IPS DF 6.9 (cell line): ENCODE measurements around the gene LIMCH1.
"Not testable (repeated sequence)": the region's sequence is repeated elsewhere in the genome, so short reads cannot be mapped to it uniquely, and the experiment has no call there.

Experiments
- DNase-seq: peaks from one replicate; pipeline ENCODE4 v3.0.0-alpha.2; 2013; ENCODE audit warnings: low read depth, low spot score
- H3K27ac ChIP-seq: one replicate; pipeline ENCODE4 v1.5.1; 2013; ENCODE audit warnings: low read length, control low read depth
- H3K27me3 ChIP-seq: 2 replicates; pipeline ENCODE4 v1.6.1; 2013; ENCODE audit warnings: mild to moderate bottlenecking, low read length; ENCODE audit not compliant: control insufficient read depth, insufficient read depth
- H3K36me3 ChIP-seq: 2 replicates; pipeline ENCODE4 v1.6.1; 2013; ENCODE audit warnings: low read length; ENCODE audit not compliant: control insufficient read depth, insufficient read depth
- H3K4me1 ChIP-seq: 2 replicates; pipeline ENCODE4 v1.6.1; 2013; ENCODE audit warnings: low read length; ENCODE audit not compliant: control insufficient read depth, insufficient read depth
- H3K4me3 ChIP-seq: 2 replicates; pipeline ENCODE4 v1.5.1; 2013; ENCODE audit warnings: mild to moderate bottlenecking, low read length
- H3K9me3 ChIP-seq: 2 replicates; pipeline ENCODE4 v1.6.1; 2013; ENCODE audit warnings: low read length, inconsistent platforms; ENCODE audit not compliant: control insufficient read depth, insufficient read depth
- WGBS: extraction: QIAGEN DNeasy Blood & Tissue Kit; methylation state at CpG from one replicate; pipeline ENCODE4 v1.1.7; 2013; ENCODE audit warnings: mixed read lengths, missing lambda C conversion rate; ENCODE audit not compliant: insufficient read length, insufficient coverage; 5-methylcytosine and 5-hydroxymethylcytosine counted together

Gene LIMCH1

GRCh38 chr4:41696131-41696530 lies 158.2 kb downstream of the LIMCH1 start:
- no CpG with 5 or more reads among the region's 3 CpGs for WGBS
- H3K27me3 ChIP-seq: no peaks in the 10 kb centered on the region
- no peaks in the 10 kb centered on the region for H3K4me1 ChIP-seq
- no peak overlapping the region for H3K4me3 ChIP-seq
- H3K9me3 ChIP-seq: no peaks in the 10 kb centered on the region
- H3K36me3 ChIP-seq: no peaks in the 10 kb centered on the region
- no peak overlapping the region for H3K27ac ChIP-seq
- no peak for DNase-seq

DNA sequence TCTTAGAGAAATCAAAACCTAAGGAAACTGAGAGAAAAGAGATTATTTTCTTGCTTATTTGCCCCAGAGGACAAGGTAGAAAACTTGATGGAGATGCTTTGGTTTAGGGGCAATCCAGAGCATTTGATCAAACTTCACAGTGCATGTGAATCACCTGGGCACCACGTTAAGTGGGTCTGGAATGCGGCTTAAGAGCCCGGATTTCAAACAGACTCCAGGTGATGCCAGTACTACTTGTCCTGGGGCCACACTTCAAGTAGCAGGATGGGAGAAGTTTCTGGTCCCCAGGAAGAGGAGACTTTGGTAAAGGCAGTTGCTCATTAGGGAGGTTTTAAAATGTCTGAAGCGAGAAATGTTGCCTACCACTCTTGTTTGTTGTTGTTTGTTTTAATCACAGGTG lies 158.8 kb downstream of the LIMCH1 start:
- Histone ChIP-seq H3K27me3 (no peaks in the 10 kb centered on the region), H3K9me3 (no peaks in the 10 kb centered on the region), H3K36me3 (no peaks in the 10 kb centered on the region), H3K27ac (no peak overlapping the region), H3K4me1 (no peaks in the 10 kb centered on the region), H3K4me3 (no peak overlapping the region)
- DNase-seq: no peak
- no CpG with 5 or more reads among the region's 4 CpGs for WGBS

DNA sequence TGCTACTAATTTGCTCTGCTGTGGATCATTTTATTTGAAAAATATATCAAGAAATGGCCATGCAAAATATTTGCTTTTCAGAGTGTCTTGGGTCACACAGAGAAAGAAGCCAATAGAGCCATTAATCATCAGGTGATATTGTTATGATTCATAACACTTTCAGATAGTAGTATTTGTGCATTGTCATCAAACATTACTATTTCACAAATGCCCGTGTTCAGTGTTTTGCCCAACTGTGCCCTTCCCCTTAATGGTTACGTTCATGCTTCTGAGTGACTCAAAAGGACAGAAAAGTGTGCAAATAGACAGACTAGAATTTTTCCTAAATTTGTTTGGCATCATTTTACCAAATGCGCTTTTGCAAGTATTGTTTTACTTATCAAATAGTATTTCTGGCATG lies 164.0 kb downstream of the LIMCH1 start:
- Histone ChIP-seq H3K9me3 (no peaks in the 10 kb centered on the region), H3K27me3 (no peaks in the 10 kb centered on the region), H3K4me3 (no peak overlapping the region), H3K36me3 (no peaks in the 10 kb centered on the region), H3K4me1 (no peaks in the 10 kb centered on the region), H3K27ac (no peak overlapping the region)
- DNase-seq: no peak
- WGBS: no CpG with 5 or more reads among the region's 3 CpGs

DNA sequence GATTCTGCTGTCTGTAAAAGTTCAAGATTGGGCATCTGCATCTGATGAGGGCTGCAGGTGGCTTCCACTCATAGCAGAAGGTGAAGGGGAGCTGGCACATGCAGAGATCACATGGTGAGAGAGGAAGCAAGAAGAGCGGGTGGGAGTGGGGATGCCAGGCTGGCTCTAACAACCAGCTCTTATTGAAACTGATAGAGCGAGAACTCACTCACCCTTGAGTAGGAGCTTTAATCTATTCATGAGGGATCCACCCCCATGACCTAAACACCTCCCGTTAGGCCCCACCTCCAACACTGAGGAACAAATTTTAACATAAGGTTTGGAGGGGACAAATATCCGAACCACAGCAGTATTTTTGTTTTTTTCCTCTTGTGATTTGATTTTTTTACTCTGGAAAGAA lies 164.8 kb downstream of the LIMCH1 start:
- Histone ChIP-seq H3K36me3 (no peaks in the 10 kb centered on the region), H3K27me3 (no peaks in the 10 kb centered on the region), H3K27ac (no peak overlapping the region), H3K9me3 (no peaks in the 10 kb centered on the region), H3K4me1 (no peaks in the 10 kb centered on the region), H3K4me3 (no peak overlapping the region)
- no CpG with 5 or more reads among the region's 4 CpGs for WGBS
- no peak for DNase-seq

- Histone ChIP-seq H3K4me1 (no peaks in the 10 kb centered on the region), H3K27ac (no peak overlapping the region), H3K36me3 (no peaks in the 10 kb centered on the region), H3K9me3 (no peaks in the 10 kb centered on the region), H3K27me3 (no peaks in the 10 kb centered on the region), H3K4me3 (no peak overlapping the region)
- DNase-seq: no peak
- WGBS: no CpG with 5 or more reads among the region's 3 CpGs
Observed at GRCh38 chr4:41703785-41704184, 165.8 kb downstream of the LIMCH1 start.

GRCh38 chr4:41709844-41710481 lies 172.0 kb downstream of the LIMCH1 start:
- WGBS: no CpG with 5 or more reads among the region's 5 CpGs
- DNase-seq: no peak
- no peaks in the 10 kb centered on the region for H3K9me3 ChIP-seq

GRCh38 chr4:41711654-41712053 lies 173.7 kb downstream of the LIMCH1 start:
- not testable (repeated sequence) for DNase-seq, H3K4me1 ChIP-seq, H3K27ac ChIP-seq, H3K4me3 ChIP-seq, H3K9me3 ChIP-seq, H3K27me3 ChIP-seq, H3K36me3 ChIP-seq
- no CpG with 5 or more reads among the region's 2 CpGs for WGBS

More at GRCh38 chr4:41709844-41710481, 172.0 kb downstream of the LIMCH1 start:
- Histone ChIP-seq H3K4me3 (no peak overlapping the region), H3K27ac (no peak overlapping the region), H3K27me3 (no peaks in the 10 kb centered on the region), H3K4me1 (no peaks in the 10 kb centered on the region), H3K36me3 (no peaks in the 10 kb centered on the region)

DNA sequence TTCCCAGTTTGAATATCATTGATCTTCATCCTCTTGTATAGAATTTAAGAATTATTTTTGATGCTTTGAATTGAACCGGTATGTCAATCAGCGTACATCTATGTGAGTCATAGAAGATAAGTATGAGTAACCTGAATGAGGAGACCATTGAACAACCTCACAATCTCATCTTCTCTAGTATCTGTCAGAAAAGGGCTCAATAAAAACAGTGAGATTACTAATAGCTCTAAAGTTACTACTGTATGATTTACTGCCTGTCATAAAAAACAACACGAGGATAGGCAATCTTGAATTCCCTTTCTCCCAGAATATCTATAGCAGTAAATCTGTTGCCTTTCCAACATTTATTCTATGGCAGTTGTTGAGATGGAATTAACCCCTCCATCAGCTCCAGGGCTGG lies 174.5 kb downstream of the LIMCH1 start:
- H3K27me3 ChIP-seq: no peaks in the 10 kb centered on the region
- H3K4me1 ChIP-seq: no peaks in the 10 kb centered on the region
- no peak overlapping the region for H3K27ac ChIP-seq
- H3K4me3 ChIP-seq: no peak overlapping the region
- no CpG with 5 or more reads among the region's 3 CpGs for WGBS
- no peak for DNase-seq
- H3K36me3 ChIP-seq: no peaks in the 10 kb centered on the region
- no peaks in the 10 kb centered on the region for H3K9me3 ChIP-seq

DNA sequence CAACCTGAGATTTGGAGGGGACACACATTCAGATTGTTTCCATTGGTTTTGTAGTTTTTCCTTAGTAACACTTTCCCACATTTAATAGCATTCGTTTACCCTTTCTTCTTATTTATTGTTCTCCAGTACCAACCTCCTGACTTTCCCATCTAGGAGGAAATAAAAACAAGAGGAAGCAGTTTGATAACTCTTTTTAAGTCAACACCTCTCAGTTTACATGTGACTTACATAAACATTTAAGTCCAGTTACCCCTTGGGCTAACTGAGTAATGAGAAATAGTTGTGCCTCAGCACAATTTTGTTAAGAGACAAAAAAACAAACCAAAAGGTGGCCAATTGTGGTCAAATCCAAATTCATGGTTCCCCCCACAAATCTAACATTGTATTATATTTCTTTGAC lies 175.8 kb downstream of the LIMCH1 start:
- H3K36me3 ChIP-seq: no peaks in the 10 kb centered on the region
- H3K27ac ChIP-seq: no peak overlapping the region
- H3K4me1 ChIP-seq: no peaks in the 10 kb centered on the region
- no peaks in the 10 kb centered on the region for H3K27me3 ChIP-seq
- no CpG with 5 or more reads among the region's 1 CpG for WGBS
- H3K4me3 ChIP-seq: no peak overlapping the region
- DNase-seq: no peak
- H3K9me3 ChIP-seq: no peaks in the 10 kb centered on the region

DNA sequence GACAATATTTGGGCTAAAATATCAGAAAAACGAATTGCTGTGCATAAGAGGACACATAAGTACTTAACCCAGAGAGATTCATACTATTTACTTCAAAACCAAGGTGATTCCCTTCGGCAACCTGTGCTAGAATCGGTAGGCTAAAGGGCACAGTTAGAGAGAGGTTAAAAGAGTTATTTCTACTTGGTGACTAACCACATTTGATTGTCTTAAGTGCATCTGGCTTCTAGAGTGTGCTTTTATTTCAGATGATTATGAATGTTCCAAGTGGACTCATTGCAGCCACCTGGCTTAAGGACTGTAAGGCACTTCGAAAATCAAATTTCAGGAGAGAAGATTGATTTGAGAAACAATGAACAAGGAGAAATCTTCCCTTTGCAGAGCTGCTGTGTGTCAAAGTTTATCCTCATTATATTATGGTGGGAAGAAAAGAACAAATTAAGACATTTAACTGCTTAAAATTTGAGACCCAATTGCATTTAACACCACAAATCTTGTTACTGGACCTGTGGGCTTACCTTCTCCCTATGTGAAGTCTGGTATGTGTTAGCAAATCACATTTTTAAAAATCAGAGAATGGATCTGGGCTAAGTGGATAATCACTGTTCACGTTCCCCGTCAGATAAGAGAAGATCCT lies 176.5 kb downstream of the LIMCH1 start:
- Histone ChIP-seq H3K4me3 (no peak overlapping the region), H3K9me3 (no peaks in the 10 kb centered on the region), H3K36me3 (no peaks in the 10 kb centered on the region), H3K4me1 (no peaks in the 10 kb centered on the region), H3K27ac (no peak overlapping the region), H3K27me3 (no peaks in the 10 kb centered on the region)
- WGBS: no CpG with 5 or more reads among the region's 6 CpGs
- DNase-seq: no peak

GRCh38 chr4:41715155-41715554 lies 177.2 kb downstream of the LIMCH1 start:
- Histone ChIP-seq H3K27ac (no peak overlapping the region), H3K4me3 (no peak overlapping the region), H3K27me3 (no peaks in the 10 kb centered on the region), H3K9me3 (no peaks in the 10 kb centered on the region), H3K4me1 (no peaks in the 10 kb centered on the region), H3K36me3 (no peaks in the 10 kb centered on the region)
- DNase-seq: no peak
- WGBS: no CpG with 5 or more reads among the region's 1 CpG
